PC-9 (cell line): ENCODE data around the gene TACR2.

Source experiments
- CTCF ChIP-seq: fragments of 200-600 bp; sonication (generic); conservative IDR thresholded peaks from 2 replicates; pipeline ENCODE4 v1.6.1; 2017; ENCODE audit warnings: mixed run types, antibody characterized with exemption, mild to moderate bottlenecking, moderate library complexity
- EZH2 ChIP-seq: fragments of 200-600 bp; sonication (generic); IDR thresholded peaks from 2 replicates; pipeline ENCODE4 v1.8.0; 2017; ENCODE audit warnings: antibody characterized with exemption, low read depth

- TF ChIP-seq CTCF (no peak), EZH2 (no peak)
Observed at GRCh38 chr10:69425041-69425440, 8.3 kb upstream of the TACR2 start.
